ENCODE measurements around the gene TRIM32.

The TRIM32 gene

GRCh38 chr9:116687074-116687753 lies at the start of gene TRIM32:
TSS of gene TRIM32 (plus strand) at chr9:116687305. CDS start at chr9:116697743, 10,438 bp downstream.
- DNase-seq (ENCODE audit: low read depth in 2 of 2), result peak; percentile 83 to 96

- no peak for DNase-seq (ENCODE audit: low read depth in 2 of 2)
These were observed 47.8 kb upstream of the TRIM32 start for GRCh38 chr9:116639251-116639741.

GRCh38 chr9:116641292-116642059 lies 45.6 kb upstream of the TRIM32 start:
- DNase-seq (ENCODE audit: low read depth in 2 of 2), result no peak

- DNase-seq (ENCODE audit: low read depth in 2 of 2), result no peak
These were observed 43.4 kb upstream of the TRIM32 start for GRCh38 chr9:116643691-116644090.

GRCh38 chr9:116644091-116644688 lies 42.9 kb upstream of the TRIM32 start:
- no peak for DNase-seq (ENCODE audit: low read depth in 2 of 2)

GRCh38 chr9:116646661-116647514 lies 40.2 kb upstream of the TRIM32 start:
- DNase-seq (ENCODE audit: low read depth in 2 of 2), result no peak

GRCh38 chr9:116647515-116647809 lies 39.6 kb upstream of the TRIM32 start:
- no peak for DNase-seq (ENCODE audit: low read depth in 2 of 2)

- DNase-seq (ENCODE audit: low read depth in 2 of 2), result no peak
These were observed 33.6 kb upstream of the TRIM32 start for GRCh38 chr9:116653348-116654058.

GRCh38 chr9:116654059-116654355 lies 33.1 kb upstream of the TRIM32 start:
- no peak for DNase-seq (ENCODE audit: low read depth in 2 of 2)

- no peak for DNase-seq (ENCODE audit: low read depth in 2 of 2)
These were observed 30.6 kb upstream of the TRIM32 start for GRCh38 chr9:116656501-116656971.

GRCh38 chr9:116656977-116657376 lies 30.1 kb upstream of the TRIM32 start:
- DNase-seq (ENCODE audit: low read depth in 2 of 2), result no peak

- DNase-seq (ENCODE audit: low read depth in 2 of 2), result no peak
These were observed 28.8 kb upstream of the TRIM32 start for GRCh38 chr9:116658265-116658664.

- no peak for DNase-seq (ENCODE audit: low read depth in 2 of 2)
These were observed 25.8 kb upstream of the TRIM32 start for GRCh38 chr9:116661037-116661954.

- DNase-seq (ENCODE audit: low read depth in 2 of 2), result no peak
These were observed 24.3 kb upstream of the TRIM32 start for GRCh38 chr9:116662646-116663310.

GRCh38 chr9:116663581-116663980 lies 23.5 kb upstream of the TRIM32 start:
- DNase-seq (ENCODE audit: low read depth in 2 of 2), result no peak

- no peak for DNase-seq (ENCODE audit: low read depth in 2 of 2)
These were observed 18.0 kb upstream of the TRIM32 start for GRCh38 chr9:116668970-116669695.

- DNase-seq (ENCODE audit: low read depth in 2 of 2), result no peak
These were observed 15.5 kb upstream of the TRIM32 start for GRCh38 chr9:116671605-116672004.

GRCh38 chr9:116673375-116673774 lies 13.7 kb upstream of the TRIM32 start:
- DNase-seq (ENCODE audit: low read depth in 2 of 2), result no peak

Data from stimulated activated CD4-positive, alpha-beta T cell treated with anti-CD3 and anti-CD28 coated beads, Interleukin-1b, Interleukin-23, amount 100 ng/mL, for 1 hour (primary cell).